GM21619 (cell line): ENCODE data around the gene LPP.
"Not testable (repeated sequence)": the region's sequence is repeated elsewhere in the genome, so short reads cannot be mapped to it uniquely, and the experiment has no call there.

Source experiments
- ATAC-seq: cut with Tn5 transposase; IDR thresholded peaks from one replicate; pipeline ENCODE4 v1.9.1; 2021; ENCODE audit not compliant: unreplicated experiment

LPP gene

GRCh38 chr3:188607805-188608315 is 453.9 kb downstream of the LPP start:
- no peak for ATAC-seq

GRCh38 chr3:188608401-188608800 is 454.4 kb downstream of the LPP start:
- ATAC-seq, result no peak

GRCh38 chr3:188613721-188614120 is 459.8 kb downstream of the LPP start:
- ATAC-seq, result not testable (repeated sequence)

DNA sequence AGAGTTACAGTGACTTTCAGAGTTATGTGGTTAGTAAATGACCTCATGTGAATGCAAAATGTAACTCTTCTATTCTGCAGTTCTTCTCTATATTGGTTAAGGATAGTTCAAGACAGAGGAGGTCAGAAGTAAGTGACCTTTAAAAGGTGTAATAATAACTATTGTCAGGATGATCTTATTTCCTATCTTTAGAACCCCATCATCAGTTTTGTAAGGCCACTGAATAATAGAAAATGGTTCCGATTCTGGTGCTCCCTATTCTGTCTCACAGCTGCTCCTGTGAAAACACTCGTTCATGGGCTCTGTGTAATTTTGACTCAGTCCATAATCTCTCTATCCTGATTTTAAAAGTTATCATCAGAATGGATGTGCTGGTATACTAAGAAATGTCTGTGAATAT is 463.3 kb downstream of the LPP start:
- ATAC-seq, result no peak

- ATAC-seq, result no peak
Measured at GRCh38 chr3:188617988-188618701, 464.2 kb downstream of the LPP start.

DNA sequence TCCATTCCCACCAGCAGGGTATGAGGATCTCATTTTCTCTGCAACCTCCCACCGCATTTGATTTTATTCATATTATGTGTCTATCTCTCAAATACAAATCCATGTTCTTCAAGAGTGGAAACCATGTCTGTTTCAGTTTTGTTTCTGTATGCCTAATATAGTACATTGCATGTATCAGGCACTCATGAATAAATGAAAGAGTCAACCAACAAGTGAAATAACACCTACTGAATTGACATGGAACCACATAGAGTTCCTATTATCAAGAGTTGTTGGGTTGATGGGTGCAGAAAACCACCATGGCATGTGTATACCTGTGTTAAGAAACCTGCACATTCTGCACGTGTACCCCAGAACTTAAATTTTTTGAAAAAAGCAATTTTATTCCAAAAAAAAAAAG is 466.8 kb downstream of the LPP start:
- ATAC-seq, result no peak

DNA sequence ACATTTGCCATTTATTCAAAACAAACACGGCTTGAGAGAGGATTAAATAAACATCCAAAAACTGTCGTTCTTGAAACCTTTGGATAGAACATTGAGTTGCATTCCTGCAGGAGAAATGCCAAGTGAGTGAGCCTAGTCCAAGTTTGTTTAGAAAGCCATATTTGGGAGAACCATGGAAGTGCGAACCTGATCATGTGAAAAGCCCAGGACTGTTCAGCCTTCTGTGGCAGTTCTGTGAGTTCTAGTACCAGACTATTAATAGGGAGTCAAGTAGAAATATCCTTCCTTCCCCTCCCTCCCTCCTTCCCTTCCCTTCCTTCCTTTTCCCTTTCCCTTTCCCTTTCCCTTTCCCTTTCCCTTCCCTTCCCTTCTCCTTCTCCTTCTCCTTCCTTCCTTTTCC is 470.4 kb downstream of the LPP start:
- no peak for ATAC-seq

- no peak for ATAC-seq
Measured at GRCh38 chr3:188624828-188625227, 470.9 kb downstream of the LPP start.

GRCh38 chr3:188627652-188628051 is 473.7 kb downstream of the LPP start:
- ATAC-seq, result no peak

DNA sequence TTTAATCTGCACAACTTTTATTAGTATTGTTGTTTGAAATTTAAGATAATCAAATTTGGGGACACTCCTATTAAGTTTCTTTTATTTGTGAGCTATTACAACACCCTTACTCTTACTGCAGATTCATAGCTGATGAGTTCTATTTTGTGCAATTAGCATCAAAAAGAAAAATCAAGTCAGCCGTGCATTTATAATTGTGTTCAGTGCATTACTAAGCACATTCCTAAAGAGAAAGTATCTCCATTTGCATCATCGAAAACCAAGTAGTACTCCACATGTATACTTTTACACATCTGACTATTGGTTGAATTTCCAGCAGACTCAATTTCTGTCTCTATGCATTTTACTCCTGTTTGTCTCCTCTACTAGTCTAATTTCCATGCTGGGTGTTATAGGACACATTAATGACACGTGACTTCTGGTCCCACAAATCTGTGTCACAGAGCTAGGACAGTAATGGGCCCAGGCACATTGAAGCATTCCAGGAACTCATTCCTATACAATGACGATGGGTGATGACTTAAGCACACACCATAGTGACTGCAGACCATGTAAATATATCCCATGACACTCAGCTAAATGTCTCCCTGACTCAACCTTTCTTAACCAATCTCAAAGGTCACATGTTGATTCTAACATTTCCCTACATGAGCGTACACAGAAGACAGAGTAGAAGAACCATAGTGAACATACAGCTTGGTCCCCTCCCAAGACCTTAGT is 477.5 kb downstream of the LPP start:
- no peak for ATAC-seq

GRCh38 chr3:188633206-188633605 is 479.2 kb downstream of the LPP start:
- no peak for ATAC-seq

DNA sequence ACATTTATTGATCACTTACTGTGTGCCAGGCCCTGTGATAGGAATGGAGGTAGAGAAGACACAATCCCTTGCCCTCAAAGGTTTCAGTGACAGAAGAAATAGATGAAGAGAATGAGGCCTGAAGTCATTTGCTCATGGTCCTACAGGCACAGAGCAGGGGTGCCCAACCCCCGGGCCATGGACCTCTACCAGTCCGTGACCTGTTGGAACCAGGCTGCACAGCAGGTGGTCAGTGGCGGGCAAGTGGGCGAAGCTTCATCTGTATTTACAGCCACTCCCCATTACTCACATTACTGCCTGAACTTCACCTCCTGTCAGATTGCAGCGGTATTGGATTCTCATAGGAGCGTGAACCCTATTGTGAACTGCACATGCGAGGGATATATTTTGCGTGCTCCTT is 480.3 kb downstream of the LPP start:
- ATAC-seq, result no peak

GRCh38 chr3:188635258-188636042 is 481.5 kb downstream of the LPP start:
- ATAC-seq, result no peak

DNA sequence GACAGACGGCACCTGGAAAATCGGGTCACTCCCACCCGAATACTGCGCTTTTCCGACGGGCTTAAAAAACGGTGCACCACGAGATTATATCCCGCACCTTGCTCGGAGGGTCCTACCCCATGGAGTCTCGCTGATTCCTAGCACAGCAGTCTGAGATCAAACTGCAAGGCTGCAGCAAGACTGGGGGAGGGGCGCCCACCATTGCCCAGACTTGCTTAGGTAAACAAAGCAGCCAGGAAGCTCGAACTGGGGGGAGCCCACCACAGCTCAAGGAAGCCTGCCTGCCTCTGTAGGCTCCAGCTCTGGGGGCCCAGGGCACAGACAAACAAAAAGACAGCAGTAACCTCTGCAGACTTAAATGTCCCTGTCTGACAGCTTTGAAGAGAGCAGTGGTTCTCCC is 482.3 kb downstream of the LPP start:
- not testable (repeated sequence) for ATAC-seq

- ATAC-seq, result no peak
Measured at GRCh38 chr3:188641076-188641475, 487.1 kb downstream of the LPP start.

DNA sequence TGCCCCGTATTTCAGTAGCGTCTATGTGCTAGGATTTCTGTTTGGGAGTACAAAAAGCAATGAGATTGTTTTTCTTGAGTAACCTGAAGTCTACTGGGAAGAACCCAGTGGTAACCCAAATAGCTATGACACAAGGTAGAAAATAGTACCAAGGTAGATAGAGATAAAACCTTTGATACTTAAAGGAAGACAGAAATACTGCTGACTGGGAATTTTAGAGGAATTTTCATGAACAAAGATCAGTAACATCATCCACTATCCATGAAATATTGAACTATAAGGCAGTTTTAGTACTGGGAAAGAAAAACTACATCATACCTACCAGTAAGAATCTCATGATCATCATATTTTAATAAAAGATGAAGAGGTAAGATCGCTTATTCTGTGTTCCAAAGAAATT is 489.8 kb downstream of the LPP start:
- ATAC-seq, result no peak

- ATAC-seq, result no peak
Measured at GRCh38 chr3:188646592-188646991, 492.6 kb downstream of the LPP start.

DNA sequence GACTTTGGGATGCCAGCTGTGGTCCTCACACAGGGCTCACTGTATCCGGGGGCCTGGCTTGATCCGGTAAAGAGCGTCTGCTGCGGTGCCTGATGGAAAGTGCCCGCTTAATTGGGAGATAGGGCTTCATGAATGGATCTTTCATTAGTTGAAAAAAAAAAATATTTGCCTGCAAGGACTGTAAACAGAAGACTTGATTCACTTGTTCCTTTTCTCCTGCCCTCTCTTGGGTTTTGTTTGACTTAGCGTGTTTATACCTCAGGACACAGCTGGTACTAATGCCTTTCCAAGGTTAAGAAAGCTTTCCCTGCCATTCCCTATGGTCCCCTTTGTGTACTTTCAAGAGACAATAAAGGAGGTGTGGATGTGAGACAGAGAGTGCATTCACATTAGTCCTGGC is 493.3 kb downstream of the LPP start:
- no peak for ATAC-seq

DNA sequence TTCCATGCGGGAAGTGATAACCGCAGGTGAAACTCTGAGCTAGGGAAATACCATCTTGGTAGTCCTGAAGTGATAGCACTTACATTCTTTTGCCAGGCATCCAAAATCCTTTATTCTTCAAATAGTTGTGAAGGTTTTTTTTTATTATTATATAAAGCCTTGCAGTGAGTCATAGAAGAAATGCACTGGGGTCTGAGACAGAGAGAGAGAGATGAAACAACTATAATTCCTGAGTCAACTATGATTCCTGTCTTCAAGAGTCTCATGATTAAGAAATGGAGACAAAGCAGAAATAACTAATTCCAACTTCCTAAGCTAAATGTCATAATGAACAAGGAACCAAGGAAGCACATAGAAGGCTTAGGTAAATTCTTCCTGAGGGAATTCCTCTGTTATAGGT is 495.6 kb downstream of the LPP start:
- ATAC-seq, result no peak

DNA sequence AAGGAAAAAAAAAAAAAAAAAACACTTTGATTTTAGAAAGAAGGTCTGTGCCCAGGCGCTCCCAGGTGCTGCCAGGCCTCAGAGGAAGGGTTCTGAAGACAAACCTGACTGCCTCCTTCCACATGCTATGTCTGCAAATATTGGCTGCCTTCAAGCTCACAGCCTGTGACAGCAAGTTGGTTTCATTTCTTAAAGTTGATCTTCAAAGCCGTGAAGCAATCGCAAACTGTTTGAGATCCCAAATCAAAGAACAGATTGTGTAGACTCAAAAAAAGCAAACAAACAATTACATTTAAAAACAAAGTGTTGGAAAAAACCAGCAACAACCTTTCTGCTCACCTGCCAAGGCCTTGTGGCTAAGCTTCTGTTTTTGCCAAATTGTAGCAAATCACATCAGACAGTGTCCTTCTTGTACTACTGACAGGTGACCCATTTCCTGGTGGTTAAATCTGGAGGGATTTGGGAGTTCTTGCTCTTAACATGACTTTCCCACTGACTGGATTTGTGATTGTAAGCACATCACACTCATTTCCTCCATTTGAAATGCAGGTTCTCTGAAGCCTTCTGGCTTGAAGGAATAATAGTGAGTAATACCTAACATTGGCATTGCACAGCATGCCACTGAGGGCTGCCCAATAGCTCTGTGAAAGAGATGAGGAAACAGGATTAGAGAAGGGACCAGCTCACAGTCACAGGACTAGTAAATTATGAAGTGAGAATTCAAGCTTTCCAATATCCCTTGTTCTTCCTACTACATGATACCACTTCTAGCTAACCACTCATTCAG is 502.4 kb downstream of the LPP start:
- ATAC-seq, result no peak

DNA sequence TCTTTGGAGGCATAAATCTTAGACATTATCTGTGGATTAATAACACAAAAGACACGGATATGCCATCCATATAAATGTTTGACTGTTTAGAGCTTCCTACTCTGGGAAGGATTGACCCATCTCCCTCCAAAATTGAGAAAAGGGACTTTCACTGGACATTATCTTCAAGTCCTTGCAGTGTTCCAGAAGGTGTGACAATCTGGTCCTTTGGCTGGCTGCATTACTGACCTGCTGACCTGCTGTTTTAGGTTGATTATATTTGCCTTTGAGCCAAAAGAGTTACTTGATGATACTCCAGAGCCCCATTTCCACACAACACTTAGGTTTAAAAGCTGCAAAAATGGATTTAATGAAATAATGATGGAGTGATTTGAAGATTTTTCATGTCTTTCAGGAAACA is 504.6 kb downstream of the LPP start:
- no peak for ATAC-seq
